ENCODE data around the gene COL13A1.

GRCh38 chr10:69873135-69873639, 71.5 kb downstream of the COL13A1 start:
- TF ChIP-seq CTCF (IDR thresholded peaks at IDR 0.05): no peak
- no peak for TF ChIP-seq POLR2A (IDR thresholded peaks at IDR 0.05)
- TF ChIP-seq EP300 (IDR thresholded peaks at IDR 0.05): no peak

All from upper lobe of left lung (tissue), 4 donors.